Heart right ventricle (tissue), 16 donors: ENCODE data around the gene AGAP1. TPM values are rescaled to one million over a fixed set of nuclear protein-coding genes. Genes with fewer than 3 reads are reported as not detected.

Source experiments
- ATAC-seq, 8 donors: fragments of 200-7000 bp; cut with Tn5 transposase; one replicate each; pipeline ENCODE4 v1.9.1; 2020; ENCODE audit warnings: mild to moderate bottlenecking in 8 of 8, moderate library complexity in 8 of 8, moderate number of reproducible peaks in 1 of 8
- DNase-seq, 2 donors: peaks; one replicate each; pipeline ENCODE4 v3.0.0-alpha.2; 2020
- H3K27ac ChIP-seq, 10 donors: fragments of 200-600 bp; sonication (generic) in 2 of 10; one replicate each; pipeline versions ENCODE4 v1.5.0 to v1.8.0; 2020 to 2022; ENCODE audit warnings: mild to moderate bottlenecking in 3 of 10
- H3K27me3 ChIP-seq, 7 donors: fragments of 200-600 bp; one replicate each; pipeline ENCODE4 v1.8.0; 2021 to 2022; ENCODE audit warnings: mild to moderate bottlenecking in 2 of 7
- H3K36me3 ChIP-seq, 9 donors: fragments of 200-600 bp; sonication (generic) in 1 of 9; one replicate each; pipeline versions ENCODE4 v1.5.0 to v1.8.0; 2020 to 2022; ENCODE audit warnings: mild to moderate bottlenecking in 2 of 9
- H3K4me1 ChIP-seq, 9 donors: fragments of 200-600 bp; sonication (generic) in 1 of 9; one replicate each; pipeline versions ENCODE4 v1.5.0 to v1.8.0; 2020 to 2022; ENCODE audit warnings: mild to moderate bottlenecking in 4 of 9
- H3K4me3 ChIP-seq, 10 donors: fragments of 200-600 bp; sonication (generic) in 2 of 10; one replicate each; pipeline versions ENCODE4 v1.5.0 to v1.8.0; 2020 to 2022; ENCODE audit warnings: mild to moderate bottlenecking in 7 of 10, moderate library complexity in 2 of 10
- H3K9me3 ChIP-seq, 11 donors: fragments of 200-600 bp in 10 of 11; sonication (generic) in 2 of 11; one replicate each; pipeline versions ENCODE4 v1.5.0 to v1.8.0; 2013 to 2022; ENCODE audit warnings: mild to moderate bottlenecking in 2 of 11, control low read depth in 1 of 11, moderate library complexity in 1 of 11
- WGBS, 2 donors: extraction: QIAGEN DNeasy Blood & Tissue Kit; methylation state at CpG; one replicate each; pipeline ENCODE4 v1.1.7; 2013; ENCODE audit warnings: inconsistent platforms in 1 of 2; 5-methylcytosine and 5-hydroxymethylcytosine counted together
- intact Hi-C, 10 donors: fragments of 100-400 bp; cut with DNase I; formaldehyde crosslinking; loops; one replicate each; pipeline versions ENCODE4 v1.11.1 to v1.14.2; 2022
- polyA plus RNA-seq, 2 donors: library from polyadenylated mRNA; stranded (reverse); fragments of 200-250 nt; gene quantifications; one replicate each; pipeline ENCODE4 v1.2.3, GENCODE V29; 2013
- total RNA-seq, 10 donors: library from RNA; stranded (reverse); fragmentation: NEBNext Ultra II Directional in 3 of 10; extraction: Animal tissue kit (Norgen Biotek cat#: 25700) in 3 of 10; gene quantifications; one replicate each; pipeline versions ENCODE4 v1.2.1 to v1.2.4, GENCODE V29; 2021 to 2023
- TF ChIP-seq, protein P1 (sequence below), 9 donors: fragments of 200-600 bp; sonication (generic) in 2 of 9; IDR thresholded peaks; one replicate each; pipeline versions ENCODE4 v1.5.0 to v1.8.0; 2021 to 2022; ENCODE audit warnings: antibody characterized with exemption in 9 of 9, mild to moderate bottlenecking in 5 of 9, moderate library complexity in 1 of 9
- donor health status: Arrhythmogenic right ventricular cardiomyopathy.
- donor health status: ischemic (EF 13 %, LVEDD 7.1; RV severe dilation, severe dysfunction).
- donor health status: healthy with polysubstance abuse.
- donor health status: DM: no; HTN: yes; CAD: no.
- donor health status: DM: no; HTN: no; CAD: no.
- donor health status: ischemic (EF 25% LVEDD 6.9; RV normal size, moderate dysfunction).
- donor health status: ischemic (EF 25% LVEDD 5.7; RV mildly dilated, moderate dysfunction).
- donor health status: healthy.
- donor health status: DM: yes; HTN: yes; CAD: no.
- donor health status: Ischemic cardiomyopathy.
- donor health status: ischemic (EF 35%, LVEDD 5.7; RV mildly dilated, moderate dysfunction).
- donor health status: nonischemic (EF 11% LVEDD 7.7; RV severe dilation, severe dysfunction).
- donor health status: DM: yes; HTN: yes; CAD: no.
- donor health status: PGD.
- donor health status: ischemic (EF 29% LVEDD 5.4; RV normal size, mild dysfunction).
- donor health status: nonischemic (EF 23%, LVEDD 6.1; RV moderate dilation, normal function).

AGAP1 gene
- total and polyA plus RNA-seq, 12 donors: 3.5 to 29.2 (median 19.4) TPM

DNA sequence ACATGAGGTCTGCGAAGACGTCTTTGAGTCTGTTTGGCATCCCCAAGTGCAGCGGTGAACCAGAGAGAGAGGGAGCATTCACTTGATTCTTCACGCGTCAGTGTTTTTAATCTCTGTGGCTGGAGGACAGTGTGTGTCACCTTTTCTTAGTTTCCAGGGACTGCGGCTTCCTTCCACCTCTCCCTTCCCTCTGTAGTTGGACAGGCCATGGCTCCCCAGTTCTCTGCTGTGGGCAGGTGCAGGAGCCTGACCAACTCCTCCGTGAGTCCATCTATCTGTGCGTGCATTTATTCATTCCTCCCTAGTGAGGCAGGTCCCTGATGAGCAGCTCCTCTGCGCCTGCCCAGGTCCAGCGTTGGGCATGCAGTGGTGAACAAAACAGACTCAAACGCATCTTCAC is 42.9 kb downstream of the AGAP1 start:
- DNase-seq: no peak
- no peaks in the 10 kb centered on the region for H3K27me3 ChIP-seq
- H3K4me1 ChIP-seq: peaks cover 0 to 8% (median 0%) of the 10 kb centered on the region in 9 donors

GRCh38 chr2:235537186-235537585 is 43.3 kb downstream of the AGAP1 start:
- TF ChIP-seq, protein P1, sequence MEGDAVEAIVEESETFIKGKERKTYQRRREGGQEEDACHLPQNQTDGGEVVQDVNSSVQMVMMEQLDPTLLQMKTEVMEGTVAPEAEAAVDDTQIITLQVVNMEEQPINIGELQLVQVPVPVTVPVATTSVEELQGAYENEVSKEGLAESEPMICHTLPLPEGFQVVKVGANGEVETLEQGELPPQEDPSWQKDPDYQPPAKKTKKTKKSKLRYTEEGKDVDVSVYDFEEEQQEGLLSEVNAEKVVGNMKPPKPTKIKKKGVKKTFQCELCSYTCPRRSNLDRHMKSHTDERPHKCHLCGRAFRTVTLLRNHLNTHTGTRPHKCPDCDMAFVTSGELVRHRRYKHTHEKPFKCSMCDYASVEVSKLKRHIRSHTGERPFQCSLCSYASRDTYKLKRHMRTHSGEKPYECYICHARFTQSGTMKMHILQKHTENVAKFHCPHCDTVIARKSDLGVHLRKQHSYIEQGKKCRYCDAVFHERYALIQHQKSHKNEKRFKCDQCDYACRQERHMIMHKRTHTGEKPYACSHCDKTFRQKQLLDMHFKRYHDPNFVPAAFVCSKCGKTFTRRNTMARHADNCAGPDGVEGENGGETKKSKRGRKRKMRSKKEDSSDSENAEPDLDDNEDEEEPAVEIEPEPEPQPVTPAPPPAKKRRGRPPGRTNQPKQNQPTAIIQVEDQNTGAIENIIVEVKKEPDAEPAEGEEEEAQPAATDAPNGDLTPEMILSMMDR (IDR thresholded peaks at IDR 0.05): no peak
- H3K4me3 ChIP-seq: no peak overlapping the region
- no peaks in the 10 kb centered on the region for H3K36me3 ChIP-seq
- H3K27ac ChIP-seq: no peak overlapping the region
- no peaks in the 10 kb centered on the region for H3K9me3 ChIP-seq
- no peaks in the 10 kb centered on the region for H3K27me3 ChIP-seq
- WGBS, 2 donors: 94 to 96% methylated on average over 7 of the region's 7 CpGs
- ATAC-seq: no peak
- peaks cover 0 to 8% (median 4%) of the 10 kb centered on the region in 9 donors for H3K4me1 ChIP-seq
- intact Hi-C loops: no loop called here
- DNase-seq: no peak

More for the DNA sequence above, 42.9 kb downstream of the AGAP1 start:
- Histone ChIP-seq H3K4me3 (no peak overlapping the region), H3K9me3 (no peaks in the 10 kb centered on the region), H3K27ac (no peak overlapping the region), H3K36me3 (no peaks in the 10 kb centered on the region)
- intact Hi-C loops: no loop called here
- WGBS, 2 donors: 96 to 97% methylated on average over 11 of the region's 11 CpGs
- no peak for ATAC-seq
- TF ChIP-seq, protein P1 (IDR thresholded peaks at IDR 0.05): no peak

DNA sequence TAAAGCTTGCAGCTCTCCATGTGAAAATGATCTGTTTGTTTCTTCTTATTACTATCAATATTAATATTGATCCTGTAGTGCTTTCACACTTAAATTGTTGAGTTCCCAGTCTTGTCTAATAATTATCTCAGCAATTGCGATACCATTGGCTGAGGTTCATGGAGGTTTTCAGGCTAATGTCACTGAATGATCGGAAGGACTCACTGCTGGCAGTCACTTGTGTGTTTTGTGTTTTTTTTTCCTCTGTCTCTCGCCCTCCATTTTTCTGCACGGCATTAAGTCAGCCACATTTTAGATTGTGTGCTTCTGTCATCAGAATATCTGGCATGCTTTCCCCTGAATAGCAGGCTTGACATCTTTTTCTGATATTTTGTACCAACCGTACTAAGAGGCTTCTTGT is 43.7 kb downstream of the AGAP1 start:
- ATAC-seq (no peak), DNase-seq (no peak)
- TF ChIP-seq, protein P1 (IDR thresholded peaks at IDR 0.05): no peak
- intact Hi-C loops: no loop called here
- 54 to 62% methylated on average over 5 of the region's 5 CpGs for WGBS, 2 donors
- H3K9me3 ChIP-seq: no peaks in the 10 kb centered on the region
- no peak overlapping the region for H3K27ac ChIP-seq
- peaks cover 0 to 12% (median 5%) of the 10 kb centered on the region in 9 donors for H3K4me1 ChIP-seq
- H3K4me3 ChIP-seq: no peak overlapping the region
- H3K27me3 ChIP-seq: no peaks in the 10 kb centered on the region
- H3K36me3 ChIP-seq: no peaks in the 10 kb centered on the region

GRCh38 chr2:235538144-235538639 is 44.3 kb downstream of the AGAP1 start:
- no peak overlapping the region for H3K27ac ChIP-seq
- H3K36me3 ChIP-seq: no peaks in the 10 kb centered on the region
- H3K4me3 ChIP-seq: no peak overlapping the region
- intact Hi-C loops: no loop called here
- no peaks in the 10 kb centered on the region for H3K9me3 ChIP-seq
- H3K27me3 ChIP-seq: no peaks in the 10 kb centered on the region
- 85 to 87% methylated on average over 7 of the region's 7 CpGs for WGBS, 2 donors
- DNase-seq: no peak
- TF ChIP-seq, protein P1 (IDR thresholded peaks at IDR 0.05): no peak
- H3K4me1 ChIP-seq: peaks cover 0 to 16% (median 5%) of the 10 kb centered on the region in 9 donors
- no peak for ATAC-seq
